A549 treated with ZK216348 at 1 μM for 4 hours (cell line): ENCODE results near the gene MTX3. TPM values are rescaled to one million over a fixed set of nuclear protein-coding genes. Genes with fewer than 3 reads are reported as not detected.

Experiments
- total RNA-seq: library from RNA; stranded (reverse); fragments of 200-300 nt; extraction: Qiagen RNA extraction; gene quantifications from 5 replicates; pipeline ENCODE4 v1.2.3, GENCODE V29; 2022; ENCODE audit warnings: low read depth

The MTX3 gene, protein sequence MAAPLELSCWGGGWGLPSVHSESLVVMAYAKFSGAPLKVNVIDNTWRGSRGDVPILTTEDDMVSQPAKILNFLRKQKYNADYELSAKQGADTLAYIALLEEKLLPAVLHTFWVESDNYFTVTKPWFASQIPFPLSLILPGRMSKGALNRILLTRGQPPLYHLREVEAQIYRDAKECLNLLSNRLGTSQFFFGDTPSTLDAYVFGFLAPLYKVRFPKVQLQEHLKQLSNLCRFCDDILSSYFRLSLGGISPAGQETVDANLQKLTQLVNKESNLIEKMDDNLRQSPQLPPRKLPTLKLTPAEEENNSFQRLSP
- total RNA-seq, result 3.4 to 7.9 TPM (median 6.0 TPM) in 5 replicates

GRCh38 chr5:79990598-79991507, at the start of gene MTX3:
Gene MTX3, minus strand, starts transcription at chr5:79991262. Its CDS starts 24 bp downstream, at chr5:79991238.

DNA sequence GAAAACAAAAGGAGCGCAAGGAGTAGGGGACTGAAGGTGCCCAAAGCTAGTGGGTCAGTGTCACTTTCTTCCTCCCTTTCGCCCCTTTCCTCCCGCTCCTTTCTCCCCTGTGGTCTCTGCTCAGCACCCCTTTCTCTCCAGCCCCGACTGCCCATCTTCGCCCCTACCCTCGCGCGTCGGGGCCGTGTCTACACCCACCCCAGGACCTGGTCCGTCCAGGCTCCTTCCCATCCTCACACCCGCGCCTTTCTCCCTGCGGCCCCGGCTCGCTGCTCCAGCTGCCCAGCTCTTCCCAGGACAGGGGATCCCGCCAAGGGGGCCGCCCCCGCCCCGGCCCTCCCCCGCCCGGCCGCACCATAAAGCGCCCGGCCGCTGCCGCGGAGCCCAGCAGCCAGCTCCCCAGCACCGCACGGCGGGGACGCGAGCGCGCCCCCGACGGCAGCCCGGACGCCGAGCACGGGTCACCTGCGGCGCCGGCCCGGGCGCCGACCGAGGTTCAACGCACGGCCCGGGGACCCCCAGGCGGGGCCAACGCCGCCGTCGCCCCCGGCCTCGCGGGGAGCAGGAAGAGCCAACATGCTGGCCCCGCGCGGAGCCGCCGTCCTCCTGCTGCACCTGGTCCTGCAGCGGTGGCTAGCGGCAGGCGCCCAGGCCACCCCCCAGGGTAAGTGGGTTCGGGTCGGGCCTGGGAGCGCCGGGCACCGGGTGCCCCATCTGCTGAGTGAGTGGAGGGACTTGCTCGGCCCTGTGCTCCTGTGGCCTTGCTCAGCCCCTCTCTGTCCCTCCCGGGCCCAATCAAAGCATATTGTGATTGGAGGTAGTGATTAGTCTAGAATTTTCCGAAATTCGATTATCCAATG, 44.1 kb upstream of the MTX3 start, which contains the start of gene THBS4:
Gene THBS4 (plus strand): TSS at position 387 of the 860 bp plus-strand sequence. CDS start 190 bp downstream, at position 577.

Other genes starting within 250 kb of the MTX3 start
- 0.14 to 0.19 TPM in 2 of 5 replicates, not detected in the others for gene THBS4, start 44.1 kb upstream of the MTX3 start, total RNA-seq